NCI-H1048 (cell line): ENCODE measurements around the gene OSTC.

ENCODE experiments used
- DNase-seq: peaks from one replicate; lab custom pipeline; 2025; lab: John Stamatoyannopoulos, UW

Gene OSTC

DNA sequence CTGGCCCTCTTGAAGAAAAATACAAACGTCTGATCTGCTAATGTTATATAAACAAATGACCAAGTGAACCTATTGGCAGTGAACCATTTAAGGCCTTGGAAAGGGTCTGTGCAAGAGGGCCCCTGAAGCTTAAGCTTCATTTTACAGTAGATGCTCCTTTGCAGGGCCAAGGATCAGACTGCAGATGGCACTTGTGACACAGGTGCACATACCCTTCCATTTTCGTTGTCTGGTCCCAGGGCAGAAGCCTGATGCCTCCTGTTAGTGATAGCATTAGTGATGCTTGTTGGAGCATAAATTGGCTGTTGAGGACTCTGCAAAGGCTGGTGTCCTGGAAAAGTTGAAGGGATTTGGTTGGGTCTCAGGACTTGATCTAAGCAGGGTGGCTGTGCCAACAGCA is 65.9 kb downstream of the OSTC start:
- no peak for DNase-seq

DNA sequence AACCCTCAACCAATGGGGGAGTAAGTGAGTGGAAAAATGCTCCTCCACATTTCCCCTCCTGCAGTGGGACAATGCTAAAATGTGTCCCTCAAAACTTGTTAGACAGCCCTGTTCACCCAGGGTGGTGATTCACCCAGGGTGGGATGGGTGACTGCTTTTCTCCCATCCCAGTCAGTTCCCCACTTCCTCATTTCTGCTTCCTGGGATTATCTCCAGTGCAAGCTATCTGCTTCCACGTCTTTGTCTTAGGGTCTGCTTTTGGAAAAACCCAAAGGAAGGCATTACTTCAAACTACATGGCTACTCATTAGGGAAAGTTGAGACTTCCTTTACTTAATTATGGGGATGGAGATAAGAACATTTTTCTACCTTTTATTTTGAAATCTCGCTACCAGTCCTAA is 67.0 kb downstream of the OSTC start:
- DNase-seq, result no peak
